ENCODE measurements around the gene TMEM35B.
"Not testable (repeated sequence)": the region's sequence is repeated elsewhere in the genome, so short reads cannot be mapped to it uniquely, and the experiment has no call there.

Gene TMEM35B

GRCh38 chr1:34965597-34965996, 19.6 kb downstream of the TMEM35B start:
- no peak for DNase-seq (ENCODE audit: low spot score)
- TF ChIP-seq, protein P1, sequence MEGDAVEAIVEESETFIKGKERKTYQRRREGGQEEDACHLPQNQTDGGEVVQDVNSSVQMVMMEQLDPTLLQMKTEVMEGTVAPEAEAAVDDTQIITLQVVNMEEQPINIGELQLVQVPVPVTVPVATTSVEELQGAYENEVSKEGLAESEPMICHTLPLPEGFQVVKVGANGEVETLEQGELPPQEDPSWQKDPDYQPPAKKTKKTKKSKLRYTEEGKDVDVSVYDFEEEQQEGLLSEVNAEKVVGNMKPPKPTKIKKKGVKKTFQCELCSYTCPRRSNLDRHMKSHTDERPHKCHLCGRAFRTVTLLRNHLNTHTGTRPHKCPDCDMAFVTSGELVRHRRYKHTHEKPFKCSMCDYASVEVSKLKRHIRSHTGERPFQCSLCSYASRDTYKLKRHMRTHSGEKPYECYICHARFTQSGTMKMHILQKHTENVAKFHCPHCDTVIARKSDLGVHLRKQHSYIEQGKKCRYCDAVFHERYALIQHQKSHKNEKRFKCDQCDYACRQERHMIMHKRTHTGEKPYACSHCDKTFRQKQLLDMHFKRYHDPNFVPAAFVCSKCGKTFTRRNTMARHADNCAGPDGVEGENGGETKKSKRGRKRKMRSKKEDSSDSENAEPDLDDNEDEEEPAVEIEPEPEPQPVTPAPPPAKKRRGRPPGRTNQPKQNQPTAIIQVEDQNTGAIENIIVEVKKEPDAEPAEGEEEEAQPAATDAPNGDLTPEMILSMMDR (IDR thresholded peaks at IDR 0.05; ENCODE audit: extremely low read depth, missing control alignments), result no peak

- TF ChIP-seq, protein P1 (IDR thresholded peaks at IDR 0.05; ENCODE audit: extremely low read depth, missing control alignments), result no peak
- DNase-seq (ENCODE audit: low spot score), result no peak
These were observed 34.7 kb downstream of the TMEM35B start for GRCh38 chr1:34950428-34950827.

DNA sequence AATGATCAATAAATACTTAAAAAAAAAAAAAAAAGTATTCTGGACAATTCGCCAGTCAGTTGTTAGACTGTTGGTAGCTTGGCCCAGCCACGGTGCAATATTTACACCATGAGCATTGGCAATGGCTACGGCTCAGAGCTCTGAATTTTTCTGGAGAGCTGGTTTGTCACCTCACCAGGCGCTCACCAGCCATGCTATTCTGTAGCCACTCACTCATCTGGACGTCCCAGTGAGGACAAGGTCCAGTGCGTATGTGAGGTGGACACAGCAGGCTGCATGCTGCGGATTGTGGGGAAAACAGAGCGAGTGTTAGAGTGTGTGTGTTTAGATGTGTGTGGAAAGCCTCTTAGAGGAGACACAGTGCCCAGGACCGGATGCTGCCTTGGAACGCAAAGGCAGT, 36.4 kb downstream of the TMEM35B start:
- not testable (repeated sequence) for DNase-seq (ENCODE audit: low spot score)

DNA sequence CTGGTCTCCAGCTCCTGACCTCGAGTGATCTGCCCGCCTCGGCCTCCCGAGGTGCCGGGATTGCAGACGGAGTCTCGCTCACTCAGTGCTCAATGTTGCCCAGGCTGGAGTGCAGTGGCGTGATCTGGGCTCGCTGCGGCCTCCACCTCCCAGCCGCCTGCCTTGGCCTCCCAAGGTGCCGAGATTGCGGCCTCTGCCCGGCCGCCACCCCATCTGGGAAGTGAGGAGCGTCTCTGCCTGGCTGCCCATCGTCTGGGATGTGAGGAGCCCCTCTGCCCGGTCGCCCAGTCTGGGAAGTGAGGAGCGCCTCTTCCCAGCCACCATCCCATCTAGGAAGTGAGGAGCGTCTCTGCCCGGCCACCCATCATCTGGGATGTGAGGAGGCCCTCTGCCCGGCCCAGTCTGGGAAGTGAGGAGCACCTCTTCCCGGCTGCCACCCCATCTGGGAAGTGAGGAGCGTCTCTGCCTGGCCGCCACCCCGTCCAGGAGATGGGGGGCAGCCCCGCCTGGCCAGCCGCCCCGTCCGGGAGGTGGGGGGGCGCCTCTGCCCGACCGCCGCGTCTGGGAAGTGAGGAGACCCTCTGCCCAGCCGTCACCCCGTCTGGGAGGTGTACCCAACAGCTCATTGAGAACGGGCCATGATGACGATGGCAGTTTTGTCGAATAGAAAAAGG, 37.4 kb downstream of the TMEM35B start:
- DNase-seq (ENCODE audit: low spot score), result not testable (repeated sequence)

DNA sequence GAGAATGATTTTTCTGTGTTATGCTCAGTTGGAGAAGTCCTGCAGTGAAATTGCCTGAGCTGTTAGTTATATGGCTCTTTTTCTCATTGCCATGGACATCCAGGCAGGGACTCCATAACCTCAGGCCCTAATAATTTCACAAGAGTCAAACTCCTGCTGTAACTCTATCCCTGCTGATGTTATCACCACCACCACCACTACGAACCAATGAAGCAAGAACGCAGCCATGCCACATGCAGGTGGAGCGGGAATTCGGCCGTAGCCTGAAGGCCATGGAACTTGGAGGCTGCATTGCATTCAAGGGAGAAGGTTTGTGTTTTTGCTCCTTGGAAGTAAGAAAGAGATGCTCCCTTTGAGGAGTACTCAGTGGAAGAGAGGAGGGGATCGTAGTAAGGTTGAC, 38.9 kb downstream of the TMEM35B start:
- DNase-seq (ENCODE audit: low spot score), result no peak
- TF ChIP-seq, protein P1 (IDR thresholded peaks at IDR 0.05; ENCODE audit: extremely low read depth, missing control alignments), result no peak

- not testable (repeated sequence) for DNase-seq (ENCODE audit: low spot score)
These were observed 43.3 kb downstream of the TMEM35B start for GRCh38 chr1:34941798-34942197.

Data from GM20000 (cell line).